Ovary (tissue), 3 donors: ENCODE measurements around the gene ATAD2B.

ENCODE experiments used
- EP300 ChIP-seq: sonication (generic); formaldehyde crosslinking; IDR thresholded peaks from one replicate; pipeline ENCODE4 v1.6.1; 2017; ENCODE audit warnings: antibody characterized with exemption
- POLR2A ChIP-seq: fragments of 450-650 bp; IDR thresholded peaks from one replicate; pipeline ENCODE4 v1.6.1; 2017; ENCODE audit warnings: antibody characterized with exemption, mild to moderate bottlenecking, moderate library complexity
- TF ChIP-seq, protein P1 (sequence below), 3 donors: fragments of 450-650 bp in 2 of 3; fragments of 200-600 bp in 1 of 3; IDR thresholded peaks; one replicate each; pipeline versions ENCODE4 v1.5.1 to v1.8.0; 2016 to 2022; ENCODE audit warnings: antibody characterized with exemption in 3 of 3, mild to moderate bottlenecking in 1 of 3
- donor health status: DM: no; HTN: no; CAD: no.

- TF ChIP-seq, protein P1, sequence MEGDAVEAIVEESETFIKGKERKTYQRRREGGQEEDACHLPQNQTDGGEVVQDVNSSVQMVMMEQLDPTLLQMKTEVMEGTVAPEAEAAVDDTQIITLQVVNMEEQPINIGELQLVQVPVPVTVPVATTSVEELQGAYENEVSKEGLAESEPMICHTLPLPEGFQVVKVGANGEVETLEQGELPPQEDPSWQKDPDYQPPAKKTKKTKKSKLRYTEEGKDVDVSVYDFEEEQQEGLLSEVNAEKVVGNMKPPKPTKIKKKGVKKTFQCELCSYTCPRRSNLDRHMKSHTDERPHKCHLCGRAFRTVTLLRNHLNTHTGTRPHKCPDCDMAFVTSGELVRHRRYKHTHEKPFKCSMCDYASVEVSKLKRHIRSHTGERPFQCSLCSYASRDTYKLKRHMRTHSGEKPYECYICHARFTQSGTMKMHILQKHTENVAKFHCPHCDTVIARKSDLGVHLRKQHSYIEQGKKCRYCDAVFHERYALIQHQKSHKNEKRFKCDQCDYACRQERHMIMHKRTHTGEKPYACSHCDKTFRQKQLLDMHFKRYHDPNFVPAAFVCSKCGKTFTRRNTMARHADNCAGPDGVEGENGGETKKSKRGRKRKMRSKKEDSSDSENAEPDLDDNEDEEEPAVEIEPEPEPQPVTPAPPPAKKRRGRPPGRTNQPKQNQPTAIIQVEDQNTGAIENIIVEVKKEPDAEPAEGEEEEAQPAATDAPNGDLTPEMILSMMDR (IDR thresholded peaks at IDR 0.05) = no peak
- TF ChIP-seq EP300 (no peak), POLR2A (no peak)
Measured at GRCh38 chr2:23809150-23809549, 117.8 kb downstream of the ATAD2B start.
